Panc1 (cell line): ENCODE results near the gene TBXAS1. TPM values are rescaled to one million over a fixed set of nuclear protein-coding genes. Genes with fewer than 3 reads are reported as not detected.

Experiments used
- ATAC-seq: fragments of 200-7000 bp; cut with Tn5 transposase; 2 replicates; pipeline ENCODE4 v1.9.1; 2020; ENCODE audit warnings: mild to moderate bottlenecking, moderate library complexity
- BruUV-seq: library from RNA; stranded (reverse); fragments of 400-500 nt; replicated peaks from 2 replicates; lab custom pipeline; 2021; lab: Mats Ljungman, UMichigan
- CTCF ChIA-PET: fragments of 300-600 bp; sonication (Branson Sonifier 250); formaldehyde crosslinking; loops from one replicate; lab custom pipeline; 2022; ENCODE audit warnings: antibody characterized with exemption; lab: Charles Lee
- POLR2A ChIA-PET: fragments of 300-600 bp; sonication (Branson Sonifier 250); formaldehyde crosslinking; loops from one replicate; lab custom pipeline; 2022; ENCODE audit warnings: antibody characterized with exemption; lab: Charles Lee
- DNase-seq: peaks from one replicate; pipeline ENCODE4 v3.0.0-alpha.2; 2010; ENCODE audit warnings: low read depth, low spot score
- H3K27ac ChIP-seq: 2 replicates; pipeline ENCODE4 v1.5.1; 2011; ENCODE audit warnings: mild to moderate bottlenecking, low read length, inconsistent platforms
- H3K27me3 ChIP-seq: fragments of 200-500 bp; sonication (Bioruptor generic); 2 replicates; pipeline ENCODE4 v1.6.0; 2014; ENCODE audit warnings: low read length, inconsistent platforms; ENCODE audit not compliant: control insufficient read depth, insufficient read depth
- H3K36me3 ChIP-seq: fragments of 200-500 bp; sonication (Bioruptor generic); 2 replicates; pipeline ENCODE4 v1.5.1; 2014; ENCODE audit warnings: inconsistent platforms, mild to moderate bottlenecking, low read length, moderate library complexity; ENCODE audit not compliant: control insufficient read depth, insufficient read depth
- H3K4me1 ChIP-seq: 2 replicates; pipeline ENCODE4 v1.5.1; 2011; ENCODE audit warnings: inconsistent platforms, mild to moderate bottlenecking, low read length, moderate library complexity; ENCODE audit not compliant: control insufficient read depth, insufficient read depth
- H3K4me3 ChIP-seq, 2 experiments: 2 replicates each; pipeline ENCODE4 v1.5.1; 2011 to 2012; ENCODE audit warnings: low read depth in 2 of 2, low read length in 2 of 2, mild to moderate bottlenecking in 2 of 2, inconsistent platforms in 1 of 2, moderate library complexity in 1 of 2
- H3K9me3 ChIP-seq: fragments of 200-500 bp; sonication (Bioruptor generic); 2 replicates; pipeline ENCODE4 v1.5.1; 2014; ENCODE audit warnings: low read depth, mild to moderate bottlenecking, inconsistent platforms, low read length, moderate library complexity; ENCODE audit not compliant: control insufficient read depth, insufficient read depth
- CTCF ChIP-seq: fragments of 450-650 bp; IDR thresholded peaks from 2 replicates; pipeline ENCODE4 v1.5.1; 2017; ENCODE audit warnings: mild to moderate bottlenecking
- POLR2AphosphoS5 ChIP-seq: IDR thresholded peaks from 2 replicates; pipeline ENCODE4 v1.6.1; 2012; ENCODE audit warnings: mild to moderate bottlenecking, low read depth, low read length, moderate library complexity
- REST ChIP-seq, 2 experiments: IDR thresholded peaks; 2 replicates each; pipeline ENCODE4 v1.6.1; 2011 to 2012; ENCODE audit warnings: low read depth in 2 of 2, control low read depth in 1 of 2, low read length in 1 of 2, mild to moderate bottlenecking in 1 of 2, moderate library complexity in 1 of 2; ENCODE audit not compliant: insufficient read depth in 1 of 2
- SIN3A ChIP-seq: IDR thresholded peaks from 2 replicates; pipeline ENCODE4 v1.6.1; 2012; ENCODE audit warnings: low read depth, mild to moderate bottlenecking, low read length, moderate library complexity, borderline replicate concordance; ENCODE audit not compliant: insufficient read depth
- TCF7L2 ChIP-seq: IDR thresholded peaks from 2 replicates; pipeline ENCODE4 v1.6.1; 2011; ENCODE audit warnings: mild to moderate bottlenecking, low read depth, low read length, inconsistent platforms
- in situ Hi-C: cut with HindIII; loops from 2 replicates; pipeline ENCODE4 v1.10.0; 2016; ENCODE audit warnings: low sequenced_read_pairs, low pct_unique_long_range_greater_than_20kb
- intact Hi-C: fragments of 100-400 bp; cut with micrococcal nuclease; formaldehyde crosslinking; loops from one replicate; pipeline ENCODE4 v1.10.0; 2022; ENCODE audit not compliant: unreplicated experiment
- total RNA-seq: library from RNA; stranded (reverse); gene quantifications from one replicate; pipeline ENCODE4 v1.2.1, GENCODE V29; 2021; ENCODE audit not compliant: unreplicated experiment

The TBXAS1 gene
- total RNA-seq, 1 experiment from 2014 or later, result 4.4 TPM

GRCh38 chr7:139874302-139874629, 45.2 kb downstream of the TBXAS1 start:
- Histone ChIP-seq H3K9me3 (no peaks in the 10 kb centered on the region), H3K36me3 (no peaks in the 10 kb centered on the region), H3K4me1 (no peaks in the 10 kb centered on the region), H3K27ac (no peak overlapping the region), H3K4me3 (no peak overlapping the region), H3K27me3 (no peaks in the 10 kb centered on the region)
- TF ChIP-seq CTCF, result no peak
- TF ChIP-seq SIN3A, result no peak
- no peak for TF ChIP-seq REST (IDR thresholded peaks at IDR 0.05; ENCODE audit: insufficient read depth in 1 of 2, low read depth in 2 of 2, low read length in 1 of 2)
- TF ChIP-seq TCF7L2, result no peak
- BruUV-seq, result no TSS peak
- no peak for ATAC-seq
- POLR2A ChIA-PET, result interaction anchor here (0.5 kb wide), 1 partner anchor 406 kb away, joined by 3 read pairs; no protein-coding TSS in a partner anchor
- no peak for DNase-seq
- CTCF ChIA-PET, result interaction anchor here (0.7 kb wide), 1 partner anchor 49 kb away, joined by 9 read pairs; no protein-coding TSS in a partner anchor
- in situ Hi-C loops (no loop called here), intact Hi-C loops (no loop called here)

- CTCF ChIA-PET, result no interaction called here
- Histone ChIP-seq H3K4me3 (no peak overlapping the region), H3K36me3 (no peaks in the 10 kb centered on the region), H3K4me1 (no peaks in the 10 kb centered on the region), H3K9me3 (no peaks in the 10 kb centered on the region), H3K27me3 (no peaks in the 10 kb centered on the region), H3K27ac (no peak overlapping the region)
- intact Hi-C loops, result no loop called here
- DNase-seq (no peak), ATAC-seq (no peak)
- BruUV-seq, result no TSS peak
- in situ Hi-C loops, result no loop called here
- TF ChIP-seq CTCF, result no peak
- TF ChIP-seq POLR2AphosphoS5, result no peak
- POLR2A ChIA-PET, result no interaction called here
Measured at GRCh38 chr7:139875821-139876241, 46.8 kb downstream of the TBXAS1 start.
